HG02623 (cell line): ENCODE data around the gene RAI1.
"Not testable (repeated sequence)": the region's sequence is repeated elsewhere in the genome, so short reads cannot be mapped to it uniquely, and the experiment has no call there.

Experiments
- ATAC-seq: cut with Tn5 transposase; IDR thresholded peaks from one replicate; pipeline ENCODE4 v1.9.1; 2021; ENCODE audit warnings: moderate library complexity; ENCODE audit not compliant: unreplicated experiment

RAI1 gene

GRCh38 chr17:17681187-17681743, at the start of gene RAI1:
Gene RAI1 (plus strand): TSS chr17:17681458. CDS start chr17:17792949, 111,491 bp downstream.
- peak; percentile 44 for ATAC-seq

GRCh38 chr17:17632690-17633089, 48.6 kb upstream of the RAI1 start:
- ATAC-seq, result not testable (repeated sequence)

- no peak for ATAC-seq
Observed at GRCh38 chr17:17633310-17633709, 47.9 kb upstream of the RAI1 start.

GRCh38 chr17:17635126-17635525, 46.1 kb upstream of the RAI1 start:
- ATAC-seq, result no peak

- not testable (repeated sequence) for ATAC-seq
Observed at GRCh38 chr17:17635537-17636271, 45.6 kb upstream of the RAI1 start.

GRCh38 chr17:17636272-17636885, 44.9 kb upstream of the RAI1 start:
- ATAC-seq, result no peak

GRCh38 chr17:17638467-17638866, 42.8 kb upstream of the RAI1 start:
- ATAC-seq, result no peak

- ATAC-seq, result not testable (repeated sequence)
Observed at GRCh38 chr17:17639661-17640270, 41.5 kb upstream of the RAI1 start.

GRCh38 chr17:17641621-17642409, 39.4 kb upstream of the RAI1 start:
- ATAC-seq, result peak; percentile 45

GRCh38 chr17:17645148-17645547, 36.1 kb upstream of the RAI1 start:
- not testable (repeated sequence) for ATAC-seq

- no peak for ATAC-seq
Observed at GRCh38 chr17:17645961-17646360, 35.3 kb upstream of the RAI1 start.

GRCh38 chr17:17647524-17648178, 33.6 kb upstream of the RAI1 start:
- no peak for ATAC-seq

- no peak for ATAC-seq
Observed at GRCh38 chr17:17648762-17649161, 32.5 kb upstream of the RAI1 start.

- no peak for ATAC-seq
Observed at GRCh38 chr17:17650959-17651358, 30.3 kb upstream of the RAI1 start.

GRCh38 chr17:17653343-17653742, 27.9 kb upstream of the RAI1 start:
- no peak for ATAC-seq

- ATAC-seq, result no peak
Observed at GRCh38 chr17:17659340-17659739, 21.9 kb upstream of the RAI1 start.

- ATAC-seq, result no peak
Observed at GRCh38 chr17:17661134-17661533, 20.1 kb upstream of the RAI1 start.

GRCh38 chr17:17661834-17662385, 19.3 kb upstream of the RAI1 start:
- no peak for ATAC-seq

GRCh38 chr17:17663160-17664063, 17.8 kb upstream of the RAI1 start:
- peak; percentile 69 for ATAC-seq
